Tibial nerve (tissue), 3 donors: ENCODE data around the gene SIK2.

Experiments used
- CTCF ChIP-seq, 5 experiments: fragments of 200-600 bp in 3 of 5; fragments of 450-650 bp in 2 of 5; sonication (generic) in 3 of 5; IDR thresholded peaks; one replicate each; pipeline ENCODE4 v1.5.1; 2016 to 2019; ENCODE audit warnings: antibody characterized with exemption in 5 of 5, mild to moderate bottlenecking in 3 of 5, moderate library complexity in 2 of 5
- POLR2A ChIP-seq, 2 donors: fragments of 450-650 bp; IDR thresholded peaks; one replicate each; pipeline ENCODE4 v1.6.1; 2017; ENCODE audit warnings: antibody characterized with exemption in 2 of 2, mild to moderate bottlenecking in 2 of 2, moderate library complexity in 2 of 2

- no peak for TF ChIP-seq POLR2A (IDR thresholded peaks at IDR 0.05)
- TF ChIP-seq CTCF (IDR thresholded peaks at IDR 0.05): peak; percentile 80 to 95 (median 84)
Observed at GRCh38 chr11:111565114-111565720, 37.0 kb upstream of the SIK2 start.
